MCF 10A (cell line): ENCODE data around the gene GTF2A1L. TPM values are rescaled to one million over a fixed set of nuclear protein-coding genes. Genes with fewer than 3 reads are reported as not detected.

Source experiments
- BruUV-seq: library from RNA; stranded (reverse); fragments of 400-500 nt; replicated peaks from 2 replicates; lab custom pipeline; 2021; lab: Mats Ljungman, UMichigan
- CTCF ChIA-PET: fragments of 300-600 bp; sonication (Branson Sonifier 250); formaldehyde crosslinking; extraction: SDS; loops from one replicate; lab custom pipeline; 2021; ENCODE audit warnings: antibody characterized with exemption, inconsistent platforms; lab: Yijun Ruan, JAX
- POLR2A ChIA-PET: fragments of 300-600, 350-650 bp; sonication (Branson Sonifier 250); formaldehyde crosslinking; extraction: SDS; loops from one replicate; lab custom pipeline; 2020; ENCODE audit warnings: antibody characterized with exemption, inconsistent platforms; lab: Yijun Ruan, JAX
- DNase-seq: peaks from one replicate; pipeline ENCODE4 v3.0.0-alpha.2; 2018; ENCODE audit not compliant: unreplicated experiment
- H3K27ac Mint-ChIP-seq: one replicate; pipeline ENCODE4 v1.8.0; 2022; ENCODE audit warnings: mild to moderate bottlenecking, low read depth, mixed read lengths; ENCODE audit not compliant: unreplicated experiment
- H3K27me3 Mint-ChIP-seq: one replicate; pipeline ENCODE4 v1.8.0; 2022; ENCODE audit warnings: mixed read lengths; ENCODE audit not compliant: insufficient read depth, unreplicated experiment
- H3K36me3 Mint-ChIP-seq: one replicate; pipeline ENCODE4 v1.8.0; 2022; ENCODE audit warnings: mild to moderate bottlenecking, moderate library complexity, mixed read lengths; ENCODE audit not compliant: insufficient read depth, unreplicated experiment
- H3K4me1 Mint-ChIP-seq: one replicate; pipeline ENCODE4 v1.8.0; 2022; ENCODE audit warnings: mixed read lengths; ENCODE audit not compliant: insufficient read depth, unreplicated experiment
- H3K4me3 Mint-ChIP-seq: one replicate; pipeline ENCODE4 v1.8.0; 2022; ENCODE audit warnings: mild to moderate bottlenecking, moderate library complexity, mixed read lengths; ENCODE audit not compliant: unreplicated experiment
- H3K9me3 Mint-ChIP-seq: one replicate; pipeline ENCODE4 v1.8.0; 2022; ENCODE audit warnings: mixed read lengths; ENCODE audit not compliant: unreplicated experiment
- CTCF ChIP-seq: fragments of 200-600 bp; IDR thresholded peaks from one replicate; pipeline ENCODE4 v1.8.0; 2022; ENCODE audit warnings: antibody characterized with exemption, mild to moderate bottlenecking; ENCODE audit not compliant: unreplicated experiment
- intact Hi-C: fragments of 100-400 bp; cut with micrococcal nuclease; formaldehyde crosslinking; loops from 2 replicates; pipeline ENCODE4 v1.14.1; 2022
- total RNA-seq: library from RNA; stranded (reverse); gene quantifications from 2 replicates; pipeline ENCODE4 v1.2.3, GENCODE V29; 2022

GTF2A1L gene
- total RNA-seq, 1 experiment from 2014 or later = not detected

GRCh38 chr2:48711343-48711742, 93.7 kb downstream of the GTF2A1L start:
- ChIA-PET CTCF (no interaction called here), POLR2A (no interaction called here)
- DNase-seq = peak; percentile 15
- Mint-ChIP-seq H3K27ac (no peak overlapping the region), H3K36me3 (peaks cover 5% of the 10 kb centered on the region), H3K4me1 (peaks cover 33% of the 10 kb centered on the region), H3K9me3 (no peaks in the 10 kb centered on the region), H3K27me3 (no peaks in the 10 kb centered on the region), H3K4me3 (no peak overlapping the region)
- intact Hi-C loops = no loop called here
- no TSS peak for BruUV-seq
- no peak for TF ChIP-seq CTCF

GRCh38 chr2:48712151-48712550, 94.5 kb downstream of the GTF2A1L start:
- no peak for TF ChIP-seq CTCF
- CTCF ChIA-PET = no interaction called here
- Mint-ChIP-seq H3K36me3 (no peaks in the 10 kb centered on the region), H3K4me3 (no peak overlapping the region), H3K4me1 (peaks cover 39% of the 10 kb centered on the region), H3K27me3 (no peaks in the 10 kb centered on the region), H3K9me3 (no peaks in the 10 kb centered on the region), H3K27ac (no peak overlapping the region)
- intact Hi-C loops = no loop called here
- no TSS peak for BruUV-seq
- no peak for DNase-seq
- POLR2A ChIA-PET = no interaction called here

- no peak for DNase-seq
- ChIA-PET POLR2A (no interaction called here), CTCF (interaction anchor here (0.7 kb wide), 1 partner anchor 130 kb away, joined by 3 read pairs; no protein-coding TSS in a partner anchor)
- no peak overlapping the region for H3K4me3 Mint-ChIP-seq
- BruUV-seq = no TSS peak
- intact Hi-C loops = no loop called here
- H3K27ac Mint-ChIP-seq = no peak overlapping the region
- no peaks in the 10 kb centered on the region for H3K27me3 Mint-ChIP-seq
- TF ChIP-seq CTCF = no peak
- no peaks in the 10 kb centered on the region for H3K36me3 Mint-ChIP-seq
- peaks cover 45% of the 10 kb centered on the region for H3K4me1 Mint-ChIP-seq
- no peaks in the 10 kb centered on the region for H3K9me3 Mint-ChIP-seq
These were observed 96.0 kb downstream of the GTF2A1L start for GRCh38 chr2:48713647-48714046.

- Mint-ChIP-seq H3K36me3 (no peaks in the 10 kb centered on the region), H3K4me3 (no peak overlapping the region), H3K4me1 (peaks cover 45% of the 10 kb centered on the region), H3K9me3 (no peaks in the 10 kb centered on the region), H3K27ac (peak overlapping the region; percentile 81), H3K27me3 (no peaks in the 10 kb centered on the region)
- no peak for TF ChIP-seq CTCF
- intact Hi-C loops = no loop called here
- ChIA-PET CTCF (interaction anchor here (0.7 kb wide), 1 partner anchor 18 kb away, joined by 5 read pairs; no protein-coding TSS in a partner anchor), POLR2A (no interaction called here)
- no peak for DNase-seq
- no TSS peak for BruUV-seq
These were observed 96.6 kb downstream of the GTF2A1L start for GRCh38 chr2:48714245-48714644.
